GM18499 (cell line): ENCODE data around the gene TSPAN3.

Experiments used
- ATAC-seq: cut with Tn5 transposase; IDR thresholded peaks from one replicate; pipeline ENCODE4 v1.9.1; 2021; ENCODE audit warnings: moderate number of reproducible peaks; ENCODE audit not compliant: insufficient read depth, unreplicated experiment

TSPAN3 gene

GRCh38 chr15:77012868-77013267 lies 58.0 kb downstream of the TSPAN3 start:
- ATAC-seq: no peak

DNA sequence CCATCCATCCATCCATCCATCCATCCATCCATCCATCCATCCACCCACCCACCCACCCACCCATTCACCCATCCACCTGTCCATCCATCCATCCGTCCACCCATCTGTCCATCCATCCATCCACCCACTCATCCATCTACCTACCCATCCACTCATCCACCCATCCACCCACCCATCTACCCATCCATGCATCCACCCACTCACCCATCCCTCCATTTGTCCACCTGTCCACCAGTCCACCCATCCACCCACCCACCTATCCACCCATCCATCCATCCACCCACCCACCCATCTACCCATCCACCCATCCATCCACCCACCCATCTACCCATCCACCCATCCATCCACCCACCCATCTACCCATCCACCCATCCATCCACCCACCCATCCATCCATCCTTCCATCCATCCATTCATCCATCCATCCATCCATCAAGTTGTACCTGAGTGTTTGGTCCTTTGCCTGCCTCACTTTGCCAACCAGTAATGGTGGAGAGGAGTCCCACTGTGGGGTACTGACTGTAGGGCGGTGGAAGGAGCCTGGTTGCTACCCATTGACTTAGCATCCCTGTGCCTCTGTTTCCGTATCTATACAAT lies 58.7 kb downstream of the TSPAN3 start:
- ATAC-seq: no peak

- no peak for ATAC-seq
These were observed 60.1 kb downstream of the TSPAN3 start for GRCh38 chr15:77010857-77011256.

DNA sequence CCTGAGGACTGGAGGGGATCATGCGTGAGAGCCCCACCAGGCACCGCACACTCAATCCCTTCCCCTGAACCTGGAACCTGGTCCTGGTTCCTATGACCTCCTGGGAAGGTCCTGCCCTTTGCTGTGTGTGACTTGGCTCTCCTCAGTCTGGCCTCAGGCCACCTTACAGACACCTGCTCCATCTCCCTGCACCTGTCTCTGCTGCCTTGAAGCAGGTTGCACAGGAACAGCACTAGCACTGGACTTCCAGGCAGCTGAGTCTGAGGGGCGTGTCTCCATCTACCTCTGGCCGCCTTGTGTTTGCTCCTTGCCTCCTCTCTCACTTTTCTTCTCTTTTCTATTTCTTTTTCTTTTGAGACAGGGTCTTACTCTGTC lies 60.6 kb downstream of the TSPAN3 start:
- no peak for ATAC-seq

GRCh38 chr15:77009646-77010311 lies 61.1 kb downstream of the TSPAN3 start:
- ATAC-seq: no peak

- no peak for ATAC-seq
These were observed 61.7 kb downstream of the TSPAN3 start for GRCh38 chr15:77009176-77009575.

DNA sequence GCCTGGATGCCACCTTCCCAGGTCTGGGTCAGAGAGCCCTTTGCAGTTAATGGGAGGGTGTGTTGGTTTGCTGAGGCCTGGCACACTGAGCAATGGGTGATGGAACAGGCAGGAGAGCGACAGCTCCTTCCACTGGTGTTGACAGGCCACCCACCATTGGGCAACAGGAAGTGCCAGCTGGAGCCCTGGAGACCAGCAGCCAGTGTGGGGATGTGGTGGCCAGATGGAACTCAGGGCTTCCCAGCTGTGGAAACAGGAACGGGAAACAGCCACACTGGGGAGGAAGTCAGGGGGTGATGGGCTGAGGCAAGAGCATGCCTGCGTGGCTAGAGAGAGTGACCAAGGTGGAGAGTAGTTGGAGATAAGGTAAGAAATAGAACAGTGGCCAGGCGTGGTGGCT lies 66.7 kb downstream of the TSPAN3 start:
- no peak for ATAC-seq

DNA sequence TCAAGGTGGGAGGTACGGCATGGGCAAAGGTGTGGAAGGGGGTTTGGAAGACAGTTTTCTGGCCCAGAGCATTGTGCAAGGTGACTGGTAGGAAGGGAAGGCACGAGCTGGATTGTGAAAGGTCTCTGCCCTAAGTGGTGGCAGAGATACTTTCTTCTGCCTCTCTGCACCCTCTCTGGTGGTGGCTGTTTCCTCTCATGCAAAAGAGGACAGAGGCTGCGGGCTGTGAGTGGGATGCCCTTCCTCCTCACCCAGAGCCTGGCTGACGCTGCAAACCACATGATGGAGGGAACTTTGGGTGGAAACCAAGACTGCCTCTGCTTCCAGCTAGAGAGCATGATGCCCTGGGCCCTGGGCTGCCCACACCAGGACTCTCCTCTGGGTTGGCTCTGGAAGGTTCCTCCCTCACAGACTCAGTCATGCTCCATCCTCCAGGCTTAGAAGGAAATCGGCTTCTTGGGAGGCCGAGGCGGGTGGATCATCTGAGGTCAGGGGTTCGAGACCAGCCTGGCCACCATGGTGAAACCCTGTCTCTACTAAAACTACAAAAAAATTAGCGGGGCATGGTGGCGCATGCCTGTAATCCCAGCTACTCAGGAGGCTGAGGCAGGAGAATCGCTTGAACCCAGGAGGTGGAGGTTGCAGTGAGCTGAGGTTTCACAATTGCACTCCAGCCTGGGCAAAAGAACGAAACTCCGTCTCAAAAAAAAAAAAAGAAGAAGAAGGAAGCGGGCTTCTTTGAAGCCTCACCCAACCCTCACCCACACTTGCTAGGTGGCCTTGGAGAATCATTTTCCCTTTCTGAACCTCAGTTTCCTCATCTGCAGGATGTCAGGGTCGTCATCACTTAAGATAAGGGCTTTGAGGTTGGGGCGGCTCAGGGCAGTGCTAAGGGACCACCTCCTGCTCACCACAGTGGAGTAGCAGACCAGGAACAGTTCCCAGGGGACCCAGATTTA lies 67.7 kb downstream of the TSPAN3 start:
- no peak for ATAC-seq

GRCh38 chr15:77002436-77002835 lies 68.5 kb downstream of the TSPAN3 start:
- no peak for ATAC-seq

GRCh38 chr15:77001966-77002365 lies 68.9 kb downstream of the TSPAN3 start:
- ATAC-seq: no peak

DNA sequence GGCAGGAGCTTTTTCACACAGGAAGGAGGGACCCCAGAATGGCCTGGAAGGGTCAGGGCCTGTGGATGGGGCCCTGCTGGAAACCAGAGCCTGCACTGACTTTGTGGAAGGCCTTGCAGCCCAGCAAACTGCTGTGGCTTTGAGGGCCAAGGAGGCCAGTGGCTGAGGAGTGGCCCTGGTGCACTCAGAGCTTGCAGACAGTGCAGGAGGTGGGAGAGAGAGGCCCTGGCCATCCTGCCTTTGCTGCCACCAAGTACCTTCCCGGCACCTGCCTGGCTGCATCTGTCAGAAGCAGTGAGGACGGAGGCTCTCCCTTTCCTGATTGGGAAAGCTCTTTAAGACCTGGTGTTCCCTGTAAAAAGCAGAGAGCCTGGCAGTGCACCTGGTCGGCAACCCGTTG lies 69.6 kb downstream of the TSPAN3 start:
- no peak for ATAC-seq

GRCh38 chr15:76999996-77000395 lies 70.9 kb downstream of the TSPAN3 start:
- ATAC-seq: no peak

GRCh38 chr15:76998663-76999285 lies 72.1 kb downstream of the TSPAN3 start:
- no peak for ATAC-seq

- ATAC-seq: no peak
These were observed 74.1 kb downstream of the TSPAN3 start for GRCh38 chr15:76996526-76997401.

GRCh38 chr15:76996076-76996525 lies 74.8 kb downstream of the TSPAN3 start:
- ATAC-seq: no peak

GRCh38 chr15:76994971-76995945 lies 75.7 kb downstream of the TSPAN3 start, which contains the start of gene PSTPIP1:
Gene PSTPIP1 (plus strand): TSS chr15:76995126. CDS start chr15:76995574, 448 bp downstream.
- ATAC-seq: no peak

- no peak for ATAC-seq
These were observed 76.4 kb downstream of the TSPAN3 start for GRCh38 chr15:76994496-76994895.

DNA sequence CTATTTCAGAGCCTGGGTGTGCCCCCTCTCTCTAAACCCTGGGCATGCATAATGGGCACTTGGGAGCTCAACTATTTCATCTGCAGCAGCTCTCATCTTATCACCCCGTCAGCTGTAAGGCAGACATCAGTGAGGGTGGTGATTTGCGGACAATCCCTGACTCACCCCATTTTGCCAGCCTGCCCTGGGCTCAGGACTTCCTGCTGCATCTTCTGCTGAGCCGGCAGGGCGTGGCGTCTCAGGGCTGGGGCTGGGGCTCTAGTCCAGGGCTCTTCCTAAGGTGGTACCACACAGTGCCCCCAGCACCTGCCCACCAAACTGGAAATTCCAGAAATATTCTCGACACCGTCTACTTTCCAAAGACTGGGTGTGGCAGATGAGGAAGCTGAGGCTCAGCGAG lies 76.9 kb downstream of the TSPAN3 start:
- ATAC-seq: no peak
